Measurements from ENCODE around the gene COX6A1. TPM values are rescaled to one million over a fixed set of nuclear protein-coding genes. Genes with fewer than 3 reads are reported as not detected.

COX6A1 gene
- total RNA-seq, 3 donors from 2014 or later, result 464 to 649 (median 599) TPM

DNA sequence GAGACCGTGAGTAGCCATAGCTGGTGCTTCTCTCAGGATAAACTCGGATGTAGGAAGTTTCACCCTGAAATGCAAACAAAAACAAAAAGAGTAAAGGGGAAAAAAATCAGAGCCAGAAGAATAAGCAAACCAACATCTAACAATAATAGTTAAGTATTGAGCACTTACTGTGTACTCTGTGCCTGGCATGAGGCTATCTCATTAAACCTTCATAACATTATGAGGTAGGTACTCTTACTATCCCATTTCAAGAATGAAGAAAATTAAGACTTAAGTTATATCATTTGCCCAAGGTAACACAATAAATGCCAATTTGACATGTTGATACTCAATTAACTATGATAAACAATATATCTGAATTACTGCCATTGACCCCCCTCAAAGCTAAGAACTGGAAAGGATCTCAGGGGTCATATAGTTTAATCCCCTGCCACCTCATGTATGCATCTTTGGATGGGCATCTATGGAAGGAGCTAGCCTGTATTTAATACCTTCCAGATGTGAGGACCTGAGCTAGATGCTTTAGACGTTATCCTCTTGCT is 24.3 kb downstream of the COX6A1 start:
- intact Hi-C loops (cut with DNase I; ENCODE audit: low total_unique reads), result no loop called here
- TF ChIP-seq POLR2AphosphoS5 (IDR thresholded peaks at IDR 0.05) (no peak), CTCF (IDR thresholded peaks at IDR 0.05) (no peak), POLR2A (IDR thresholded peaks at IDR 0.05) (no peak)
- Histone ChIP-seq H3K4me1 (peaks cover 0 to 8% of the 10 kb centered on the region in 2 donors), H3K36me3 (peaks cover 8% of the 10 kb centered on the region), H3K9me3 (no peaks in the 10 kb centered on the region), H3K27ac (no peak overlapping the region), H3K4me3 (no peak overlapping the region), H3K27me3 (no peaks in the 10 kb centered on the region)
- no peak for DNase-seq (ENCODE audit: low spot score in 2 of 2)

GRCh38 chr12:120463712-120464111 is 25.8 kb downstream of the COX6A1 start:
- Histone ChIP-seq H3K36me3 (peaks cover 8% of the 10 kb centered on the region), H3K4me3 (no peak overlapping the region), H3K9me3 (no peaks in the 10 kb centered on the region), H3K27me3 (no peaks in the 10 kb centered on the region), H3K4me1 (peaks cover 0 to 8% of the 10 kb centered on the region in 2 donors), H3K27ac (no peak overlapping the region)
- TF ChIP-seq POLR2A (IDR thresholded peaks at IDR 0.05) (no peak), POLR2AphosphoS5 (IDR thresholded peaks at IDR 0.05) (no peak), CTCF (IDR thresholded peaks at IDR 0.05) (no peak)
- intact Hi-C loops (cut with DNase I; ENCODE audit: low total_unique reads), result no loop called here
- no peak for DNase-seq (ENCODE audit: low spot score in 2 of 2)

GRCh38 chr12:120465756-120466155 is 27.8 kb downstream of the COX6A1 start:
- H3K4me3 ChIP-seq, result no peak overlapping the region
- no peaks in the 10 kb centered on the region for H3K9me3 ChIP-seq
- H3K36me3 ChIP-seq, result peaks cover 8% of the 10 kb centered on the region
- no peak overlapping the region for H3K27ac ChIP-seq
- H3K4me1 ChIP-seq, result peaks cover 0 to 13% of the 10 kb centered on the region in 2 donors
- no peak for DNase-seq (ENCODE audit: low spot score in 2 of 2)
- TF ChIP-seq CTCF (IDR thresholded peaks at IDR 0.05) (no peak), POLR2A (IDR thresholded peaks at IDR 0.05) (no peak), POLR2AphosphoS5 (IDR thresholded peaks at IDR 0.05) (no peak)
- no peaks in the 10 kb centered on the region for H3K27me3 ChIP-seq
- intact Hi-C loops (cut with DNase I; ENCODE audit: low total_unique reads), result no loop called here

GRCh38 chr12:120466560-120467315 is 28.8 kb downstream of the COX6A1 start:
- Histone ChIP-seq H3K27me3 (no peaks in the 10 kb centered on the region), H3K27ac (no peak overlapping the region), H3K36me3 (peaks cover 8% of the 10 kb centered on the region), H3K4me1 (peaks cover 0 to 13% of the 10 kb centered on the region in 2 donors), H3K9me3 (no peaks in the 10 kb centered on the region), H3K4me3 (no peak overlapping the region)
- intact Hi-C loops (cut with DNase I; ENCODE audit: low total_unique reads), result no loop called here
- peak; percentile 13 to 37 (median 26) for TF ChIP-seq CTCF (IDR thresholded peaks at IDR 0.05)
- TF ChIP-seq POLR2AphosphoS5 (IDR thresholded peaks at IDR 0.05), result no peak
- DNase-seq (ENCODE audit: low spot score in 2 of 2), result no peak

DNA sequence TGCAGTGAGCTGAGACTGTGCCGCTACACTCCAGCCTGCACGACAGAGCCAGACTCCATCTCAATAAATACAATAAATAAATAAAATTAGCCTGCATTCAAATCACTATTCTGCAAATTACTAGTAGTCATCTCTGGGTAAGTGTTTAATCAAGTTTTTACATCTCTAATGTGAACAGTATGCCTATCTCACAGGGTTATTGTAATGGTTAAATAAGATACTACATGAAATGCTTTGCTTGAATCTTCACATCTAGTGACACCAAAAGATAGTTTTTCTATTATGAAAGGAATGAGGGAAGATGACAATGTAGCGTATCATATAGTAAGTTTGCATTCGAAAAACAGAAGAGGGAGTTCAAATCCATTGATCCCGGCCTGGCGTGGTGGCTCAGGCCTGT is 29.5 kb downstream of the COX6A1 start:
- intact Hi-C loops (cut with DNase I; ENCODE audit: low total_unique reads), result no loop called here
- DNase-seq (ENCODE audit: low spot score in 2 of 2), result no peak
- Histone ChIP-seq H3K4me1 (peaks cover 0 to 13% of the 10 kb centered on the region in 2 donors), H3K27ac (no peak overlapping the region), H3K4me3 (no peak overlapping the region), H3K27me3 (no peaks in the 10 kb centered on the region), H3K9me3 (no peaks in the 10 kb centered on the region), H3K36me3 (peaks cover 8% of the 10 kb centered on the region)
- TF ChIP-seq POLR2AphosphoS5 (IDR thresholded peaks at IDR 0.05), result no peak
- no peak for TF ChIP-seq POLR2A (IDR thresholded peaks at IDR 0.05)
- no peak for TF ChIP-seq CTCF (IDR thresholded peaks at IDR 0.05)

Measured in breast epithelium (tissue), 4 donors.